Measurements from ENCODE around the gene RNF19B. TPM values are rescaled to one million over a fixed set of nuclear protein-coding genes. Genes with fewer than 3 reads are reported as not detected.

RNF19B gene
- total and polyA plus RNA-seq, 5 experiments from 2014 or later: 0.44 to 21.6 (median 1.8) TPM

- ATAC-seq (no peak), DNase-seq (no peak)
- Mint-ChIP-seq H3K9me3 (no peaks in the 10 kb centered on the region), H3K27ac (peak overlapping the region in 2 of 10 donors; percentile 48 to 83), H3K27me3 (no peaks in the 10 kb centered on the region), H3K4me1 (peaks cover 25 to 69% (median 54%) of the 10 kb centered on the region in 4 donors), H3K4me3 (peak overlapping the region in 2 of 10 donors; percentile 11 to 25), H3K36me3 (no peaks in the 10 kb centered on the region)
- POLR2A ChIA-PET: no interaction called here
These were observed 3.7 kb downstream of the RNF19B start for GRCh38 chr1:32960819-32961355.

GRCh38 chr1:32960342-32960741 is 4.3 kb downstream of the RNF19B start:
- Mint-ChIP-seq H3K27me3 (no peaks in the 10 kb centered on the region), H3K4me1 (peaks cover 28 to 71% (median 55%) of the 10 kb centered on the region in 4 donors), H3K36me3 (no peaks in the 10 kb centered on the region), H3K27ac (peak overlapping the region in 4 of 10 donors; percentile 44 to 83 (median 56)), H3K9me3 (no peaks in the 10 kb centered on the region), H3K4me3 (peak overlapping the region in 1 of 10 donors; percentile 1)
- DNase-seq (no peak), ATAC-seq (no peak)
- POLR2A ChIA-PET: no interaction called here

- H3K27me3 Mint-ChIP-seq: no peaks in the 10 kb centered on the region
- POLR2A ChIA-PET: no interaction called here
- H3K36me3 Mint-ChIP-seq: no peaks in the 10 kb centered on the region
- H3K4me3 Mint-ChIP-seq: no peak overlapping the region
- H3K4me1 Mint-ChIP-seq: peaks cover 32 to 73% (median 57%) of the 10 kb centered on the region in 4 donors
- no peak for ATAC-seq
- H3K9me3 Mint-ChIP-seq: no peaks in the 10 kb centered on the region
- DNase-seq: no peak
- peak overlapping the region in 5 of 10 donors; percentile 4 to 74 (median 24) for H3K27ac Mint-ChIP-seq
These were observed 5.8 kb downstream of the RNF19B start for GRCh38 chr1:32958827-32959226.

GRCh38 chr1:32957017-32957416 is 7.6 kb downstream of the RNF19B start:
- ATAC-seq: no peak
- Mint-ChIP-seq H3K9me3 (no peaks in the 10 kb centered on the region), H3K4me3 (no peak overlapping the region), H3K27ac (no peak overlapping the region), H3K36me3 (peaks cover 0 to 5% (median 0%) of the 10 kb centered on the region in 3 donors), H3K4me1 (peaks cover 22 to 66% (median 50%) of the 10 kb centered on the region in 4 donors), H3K27me3 (no peaks in the 10 kb centered on the region)
- no peak for DNase-seq
- POLR2A ChIA-PET: no interaction called here

DNA sequence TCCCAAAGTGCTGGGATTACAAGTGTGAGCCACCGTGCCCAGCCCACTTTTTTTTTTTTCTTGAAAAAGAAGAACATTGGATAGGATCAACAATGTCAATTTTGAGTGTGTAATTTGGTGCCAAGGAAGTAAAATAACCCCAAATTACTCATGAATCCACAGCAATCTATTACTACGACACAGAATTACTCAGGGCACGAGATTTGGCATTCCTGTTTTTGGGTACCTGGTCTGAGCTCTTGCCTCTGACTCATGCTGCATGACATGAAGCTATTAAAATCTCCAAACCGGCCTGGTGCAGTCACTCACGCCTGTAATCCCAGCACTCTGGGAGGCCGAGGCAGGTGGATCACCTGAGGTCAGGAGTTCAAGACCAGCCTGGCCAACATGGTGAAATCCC is 10.4 kb downstream of the RNF19B start:
- Mint-ChIP-seq H3K4me3 (no peak overlapping the region), H3K9me3 (no peaks in the 10 kb centered on the region), H3K27me3 (no peaks in the 10 kb centered on the region), H3K4me1 (peaks cover 18 to 50% (median 33%) of the 10 kb centered on the region in 4 donors), H3K36me3 (peaks cover 0 to 5% (median 0%) of the 10 kb centered on the region in 3 donors), H3K27ac (no peak overlapping the region)
- ATAC-seq: no peak
- no peak for DNase-seq
- POLR2A ChIA-PET: interaction anchor here (1.3 kb wide), 1 partner anchor 8 kb away, joined by 3 read pairs; no protein-coding TSS in a partner anchor

GRCh38 chr1:32953495-32953894 is 11.1 kb downstream of the RNF19B start:
- no peaks in the 10 kb centered on the region for H3K9me3 Mint-ChIP-seq
- H3K27ac Mint-ChIP-seq: peak overlapping the region in 2 of 10 donors; percentile 4 to 42
- H3K27me3 Mint-ChIP-seq: no peaks in the 10 kb centered on the region
- no peak for ATAC-seq
- H3K4me1 Mint-ChIP-seq: peaks cover 13 to 46% (median 26%) of the 10 kb centered on the region in 4 donors
- H3K36me3 Mint-ChIP-seq: peaks cover 0 to 12% (median 0%) of the 10 kb centered on the region in 3 donors
- no peak overlapping the region for H3K4me3 Mint-ChIP-seq
- no peak for DNase-seq
- POLR2A ChIA-PET: interaction anchor here (0.7 to 1.9 kb wide), 3 partner anchors 9 to 83 kb away, joined by 3 to 7 read pairs (median 6); partner anchors contain the start of genes AK2 and RNF19B

- no peak for ATAC-seq
- POLR2A ChIA-PET: no interaction called here
- no peak overlapping the region for H3K4me3 Mint-ChIP-seq
- no peaks in the 10 kb centered on the region for H3K27me3 Mint-ChIP-seq
- peaks cover 5 to 49% (median 24%) of the 10 kb centered on the region in 3 donors for H3K36me3 Mint-ChIP-seq
- no peak for DNase-seq
- H3K27ac Mint-ChIP-seq: peak overlapping the region in 1 of 10 donors; percentile 63
- peaks cover 2 to 18% (median 9%) of the 10 kb centered on the region in 4 donors for H3K4me1 Mint-ChIP-seq
- H3K9me3 Mint-ChIP-seq: no peaks in the 10 kb centered on the region
These were observed 15.1 kb downstream of the RNF19B start for GRCh38 chr1:32949519-32949918.

- H3K27ac Mint-ChIP-seq: peak overlapping the region in 1 of 10 donors; percentile 12
- no peak for ATAC-seq
These were observed 15.7 kb downstream of the RNF19B start for GRCh38 chr1:32948905-32949304.

DNA sequence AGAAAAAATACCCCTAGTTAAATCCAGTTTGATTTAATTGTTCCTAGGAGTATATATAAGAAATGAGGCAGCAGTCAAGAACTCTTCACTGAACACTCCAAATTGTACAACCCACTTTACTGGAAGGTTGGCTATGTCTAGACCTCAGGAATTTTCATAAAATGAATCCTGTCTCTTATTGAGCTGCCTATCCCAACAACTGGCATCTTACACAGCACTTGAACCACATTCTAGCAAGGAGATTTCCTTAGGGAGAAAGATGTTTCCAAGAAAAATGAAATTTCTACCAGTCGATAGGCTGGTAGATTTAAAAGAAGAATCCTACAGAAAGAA is 16.3 kb downstream of the RNF19B start:
- no peak for ATAC-seq
- H3K27ac Mint-ChIP-seq: peak overlapping the region in 1 of 10 donors; percentile 12
- no peak for DNase-seq
- H3K9me3 Mint-ChIP-seq: no peaks in the 10 kb centered on the region
- peaks cover 15 to 59% (median 36%) of the 10 kb centered on the region in 3 donors for H3K36me3 Mint-ChIP-seq
- peaks cover 4 to 17% (median 14%) of the 10 kb centered on the region in 4 donors for H3K4me1 Mint-ChIP-seq
- H3K27me3 Mint-ChIP-seq: no peaks in the 10 kb centered on the region
- POLR2A ChIA-PET: no interaction called here
- H3K4me3 Mint-ChIP-seq: no peak overlapping the region

More at GRCh38 chr1:32948905-32949304, 15.7 kb downstream of the RNF19B start:
- Mint-ChIP-seq H3K27me3 (no peaks in the 10 kb centered on the region), H3K4me1 (peaks cover 4 to 18% (median 13%) of the 10 kb centered on the region in 4 donors), H3K36me3 (peaks cover 11 to 55% (median 30%) of the 10 kb centered on the region in 3 donors), H3K4me3 (no peak overlapping the region), H3K9me3 (no peaks in the 10 kb centered on the region)
- POLR2A ChIA-PET: no interaction called here
- no peak for DNase-seq

DNA sequence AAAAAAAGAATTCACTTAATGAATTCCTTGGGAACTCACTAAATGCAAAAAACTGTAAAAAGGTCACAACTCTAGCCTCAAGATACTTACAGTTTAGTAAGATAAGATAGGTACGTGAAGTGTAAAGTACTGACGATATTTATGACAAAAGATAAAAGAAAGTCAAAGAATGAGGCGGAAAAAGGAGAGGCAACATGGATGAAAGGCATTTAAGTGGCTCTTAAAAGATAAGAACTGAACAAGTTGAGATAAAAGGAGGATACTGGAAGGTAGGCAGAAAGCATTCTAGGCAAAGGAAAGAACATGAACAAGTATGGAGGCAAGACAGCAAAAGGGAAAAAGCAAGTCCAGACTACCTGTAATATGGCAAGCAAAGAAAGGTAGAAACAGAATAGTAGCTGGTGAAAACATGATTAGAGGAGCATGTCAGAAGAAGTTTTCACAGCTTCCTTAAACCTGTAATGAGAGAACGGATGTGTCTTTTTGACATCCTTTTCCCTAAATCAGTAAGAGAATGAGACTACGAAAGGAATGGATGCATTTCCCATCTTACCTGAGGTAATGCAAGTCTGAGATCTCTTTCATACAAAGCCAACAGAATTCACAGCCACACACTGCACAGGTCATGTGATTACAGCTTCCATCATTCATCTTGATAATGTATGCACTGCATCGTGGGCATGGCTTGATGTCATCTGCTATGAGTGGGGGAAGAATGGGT is 16.8 kb downstream of the RNF19B start:
- peaks cover 15 to 61% (median 41%) of the 10 kb centered on the region in 3 donors for H3K36me3 Mint-ChIP-seq
- H3K4me3 Mint-ChIP-seq: no peak overlapping the region
- no peaks in the 10 kb centered on the region for H3K27me3 Mint-ChIP-seq
- DNase-seq (no peak), ATAC-seq (no peak)
- H3K9me3 Mint-ChIP-seq: no peaks in the 10 kb centered on the region
- POLR2A ChIA-PET: interaction anchor here (0.7 kb wide), 1 partner anchor 605 kb away, joined by 3 read pairs; no protein-coding TSS in a partner anchor
- H3K4me1 Mint-ChIP-seq: peaks cover 2 to 17% (median 10%) of the 10 kb centered on the region in 4 donors
- peak overlapping the region in 1 of 10 donors; percentile 39 for H3K27ac Mint-ChIP-seq

DNA sequence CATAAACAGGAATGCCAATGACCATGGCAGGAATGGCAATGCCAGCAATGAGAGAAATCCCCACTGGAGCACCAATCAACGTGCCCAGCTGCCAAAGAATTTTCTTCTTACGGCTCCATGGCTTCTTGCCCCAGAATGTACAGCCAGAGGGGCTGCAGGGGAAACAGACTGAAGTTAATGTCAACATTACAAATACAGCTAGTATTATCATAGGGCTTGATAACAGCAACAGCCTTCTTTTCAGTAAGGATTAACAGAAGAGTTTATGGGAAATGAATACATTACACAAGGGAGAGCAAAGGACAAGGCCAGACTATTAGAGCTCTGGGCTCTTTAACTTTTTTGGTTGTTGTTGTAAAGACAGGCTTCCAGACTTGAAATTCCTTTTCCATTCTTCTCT is 18.2 kb downstream of the RNF19B start:
- H3K9me3 Mint-ChIP-seq: no peaks in the 10 kb centered on the region
- H3K4me1 Mint-ChIP-seq: peaks cover 2 to 17% (median 10%) of the 10 kb centered on the region in 4 donors
- no peak overlapping the region for H3K27ac Mint-ChIP-seq
- ATAC-seq: no peak
- POLR2A ChIA-PET: interaction anchor here (0.7 kb wide), 1 partner anchor 18 kb away, joined by 4 read pairs; no protein-coding TSS in a partner anchor
- DNase-seq: no peak
- no peak overlapping the region for H3K4me3 Mint-ChIP-seq
- H3K27me3 Mint-ChIP-seq: no peaks in the 10 kb centered on the region
- H3K36me3 Mint-ChIP-seq: peaks cover 15 to 69% (median 44%) of the 10 kb centered on the region in 3 donors

DNA sequence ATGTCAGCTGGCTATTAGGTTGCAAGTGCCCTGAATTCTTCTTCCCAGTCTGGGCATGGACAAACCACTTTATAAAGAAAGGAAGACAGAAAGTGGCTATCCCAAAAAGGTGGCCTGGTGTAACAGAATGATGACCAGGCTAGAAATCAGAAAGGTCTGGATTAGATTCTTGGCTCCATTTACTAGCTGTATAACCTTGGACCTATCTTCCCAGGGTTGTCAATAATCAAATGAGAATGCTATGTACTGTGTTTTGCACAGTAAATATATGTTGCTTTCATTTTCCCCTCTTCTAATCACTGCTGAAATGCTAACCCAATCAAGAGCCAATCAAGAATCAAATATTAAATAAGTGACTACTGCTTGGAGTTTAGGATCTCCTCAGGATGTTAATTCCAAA is 20.4 kb downstream of the RNF19B start:
- H3K9me3 Mint-ChIP-seq: no peaks in the 10 kb centered on the region
- H3K4me3 Mint-ChIP-seq: no peak overlapping the region
- H3K36me3 Mint-ChIP-seq: peaks cover 15 to 90% (median 44%) of the 10 kb centered on the region in 3 donors
- DNase-seq: no peak
- ATAC-seq: no peak
- H3K27ac Mint-ChIP-seq: peak overlapping the region in 1 of 10 donors; percentile 56
- no peaks in the 10 kb centered on the region for H3K27me3 Mint-ChIP-seq
- peaks cover 2 to 12% (median 8%) of the 10 kb centered on the region in 4 donors for H3K4me1 Mint-ChIP-seq
- POLR2A ChIA-PET: no interaction called here

Data from naive thymus-derived CD8-positive, alpha-beta T cell (primary cell).